K562 (cell line): ENCODE results near the gene FBXO27. TPM values are rescaled to one million over a fixed set of nuclear protein-coding genes. Genes with fewer than 3 reads are reported as not detected.

Experiments used
- ATAC-seq: fragments of 200-7000 bp; cut with Tn5 transposase; 3 replicates; pipeline ENCODE4 v1.9.1; 2020; ENCODE audit warnings: moderate library complexity
- BruUV-seq: library from RNA; stranded (reverse); fragments of 400-500 nt; replicated peaks from 2 replicates; lab custom pipeline; 2021; lab: Mats Ljungman, UMichigan
- CTCF ChIA-PET: fragments of 300-600 bp; formaldehyde crosslinking; extraction: SDS; loops from one replicate; lab custom pipeline; 2021; ENCODE audit warnings: low intra/inter-chr PET ratio; lab: Yijun Ruan, JAX
- POLR2A ChIA-PET: fragments of 300-600, 350-650 bp; sonication (Branson Sonifier 250); formaldehyde crosslinking; extraction: SDS; loops from one replicate; lab custom pipeline; 2021; ENCODE audit warnings: antibody characterized with exemption, inconsistent platforms; lab: Yijun Ruan, JAX
- DNase-seq, 4 experiments: peaks; one replicate each; pipeline versions ENCODE4 v3.0.0 to v3.0.0-alpha.2; 2011 to 2018; ENCODE audit warnings: low spot score in 3 of 4, mixed read lengths in 3 of 4; ENCODE audit errors: extremely low read depth in 1 of 4
- FAIRE-seq: peaks from 2 replicates; lab custom pipeline; 2011; peaks lifted over from hg19 to GRCh38; lab: Jason Lieb, UNC
- H2AFZ ChIP-seq: 2 replicates; pipeline ENCODE4 v1.6.0; 2011; ENCODE audit warnings: low read depth, low read length, control low read depth, inconsistent platforms
- H3K27ac ChIP-seq: fragments of 200-600 bp; 3 replicates; pipeline ENCODE4 v1.8.0; 2011; ENCODE audit warnings: low read depth, mild to moderate bottlenecking, control low read depth, inconsistent platforms, low read length, moderate library complexity, mixed read lengths; ENCODE audit errors: extremely low read depth
- H3K27me3 ChIP-seq, 2 experiments: fragments of 300-600 bp in 1 of 2; 2 replicates in 1 of 2; 3 replicates in 1 of 2; pipeline versions ENCODE4 v1.6.0 to v1.8.0; 2011; ENCODE audit warnings: inconsistent platforms in 2 of 2, low read length in 2 of 2, mild to moderate bottlenecking in 1 of 2, mixed read lengths in 1 of 2, moderate library complexity in 1 of 2; ENCODE audit not compliant: control insufficient read depth in 2 of 2, insufficient read depth in 2 of 2
- H3K36me3 ChIP-seq: fragments of 300-600 bp; 3 replicates; pipeline ENCODE4 v1.8.0; 2011; ENCODE audit warnings: mild to moderate bottlenecking, low read length, inconsistent platforms; ENCODE audit not compliant: control insufficient read depth, insufficient read depth
- H3K4me1 ChIP-seq, 2 experiments: fragments of 200-600 bp in 1 of 2; replicated peaks in 1 of 2; 2 replicates in 1 of 2; 3 replicates in 1 of 2; pipeline versions ENCODE4 v1.5.1 to v1.8.0; 2011; ENCODE audit warnings: inconsistent platforms in 2 of 2, low read length in 2 of 2, mild to moderate bottlenecking in 1 of 2, mixed read lengths in 1 of 2, moderate library complexity in 1 of 2; ENCODE audit not compliant: control insufficient read depth in 2 of 2, insufficient read depth in 2 of 2
- H3K4me2 ChIP-seq: 2 replicates; pipeline ENCODE4 v1.6.1; 2011; ENCODE audit warnings: low read length, control low read depth, inconsistent platforms, mixed read lengths; ENCODE audit not compliant: insufficient read depth
- H3K4me3 ChIP-seq: fragments of 200-600 bp; sonication (generic), shearing (Covaris generic); 2 replicates; pipeline ENCODE4 v1.5.1; 2016; ENCODE audit warnings: control low read depth, inconsistent platforms
- H3K79me2 ChIP-seq: fragments of 200-600 bp; 3 replicates; pipeline ENCODE4 v1.8.0; 2011; ENCODE audit warnings: low read length, inconsistent platforms; ENCODE audit not compliant: control insufficient read depth, insufficient read depth
- H3K9ac ChIP-seq, 2 experiments: 2 replicates each; pipeline versions ENCODE4 v1.6.0 to v1.6.1; 2011; ENCODE audit warnings: low read depth in 2 of 2, low read length in 2 of 2, control low read depth in 1 of 2, inconsistent platforms in 1 of 2, mild to moderate bottlenecking in 1 of 2, mixed read lengths in 1 of 2; ENCODE audit not compliant: insufficient read depth in 1 of 2
- H3K9me1 ChIP-seq: one replicate; pipeline ENCODE4 v1.6.0; 2011; ENCODE audit warnings: inconsistent platforms, mild to moderate bottlenecking, low read length, moderate library complexity; ENCODE audit not compliant: control insufficient read depth, insufficient read depth
- H3K9me3 ChIP-seq: replicated peaks from 2 replicates; pipeline ENCODE4 v1.5.1; 2011; ENCODE audit warnings: low read depth, low read length, inconsistent platforms; ENCODE audit not compliant: control insufficient read depth, insufficient read depth
- H4K20me1 ChIP-seq: replicated peaks from 2 replicates; pipeline ENCODE4 v1.6.1; 2011; ENCODE audit warnings: low read length, inconsistent platforms, mixed read lengths; ENCODE audit not compliant: control insufficient read depth, insufficient read depth
- FOXA3 ChIP-seq, 2 experiments: fragments of 450-650 bp in 1 of 2; sonication (generic) in 1 of 2; formaldehyde crosslinking; IDR thresholded peaks in 1 of 2; conservative IDR thresholded peaks in 1 of 2; 2 replicates each; pipeline versions ENCODE4 v1.4.0 to v1.8.0; 2020 to 2022; ENCODE audit warnings: mild to moderate bottlenecking in 2 of 2, missing genetic modification reagents in 1 of 2
- FOXJ2 ChIP-seq: fragments of 200-800 bp; sonication (Bioruptor generic); IDR thresholded peaks from 2 replicates; pipeline ENCODE4 v1.6.1; 2016; ENCODE audit warnings: missing genetic modification characterization, missing compliant biosample characterization
- KDM5B ChIP-seq: fragments of 200-600 bp; sonication (generic); IDR thresholded peaks from 2 replicates; pipeline ENCODE4 v1.6.1; 2012; ENCODE audit warnings: low read depth, mild to moderate bottlenecking, moderate library complexity, low read length, control low read depth, inconsistent platforms; ENCODE audit not compliant: insufficient replicate concordance
- TAF1 ChIP-seq: IDR thresholded peaks from 2 replicates; pipeline ENCODE4 v1.6.1; 2011; ENCODE audit warnings: mild to moderate bottlenecking, low read length, moderate library complexity; ENCODE audit not compliant: insufficient read depth, control insufficient read depth, severe bottlenecking; ENCODE audit errors: extremely low read depth
- TEAD4 ChIP-seq, 2 experiments: sonication (generic) in 1 of 2; formaldehyde crosslinking in 1 of 2; IDR thresholded peaks; 2 replicates each; pipeline versions ENCODE4 v1.6.1 to v1.8.0; 2012 to 2022; ENCODE audit warnings: borderline replicate concordance in 1 of 2, inconsistent platforms in 1 of 2, low read length in 1 of 2, mild to moderate bottlenecking in 1 of 2, missing genetic modification reagents in 1 of 2
- YY1 ChIP-seq, 3 experiments: IDR thresholded peaks; 2 replicates each; pipeline ENCODE4 v1.6.1; 2011; ENCODE audit warnings: low read length in 2 of 3, mild to moderate bottlenecking in 2 of 3, moderate library complexity in 2 of 3, borderline replicate concordance in 1 of 3, control low read depth in 1 of 3, low read depth in 1 of 3; ENCODE audit not compliant: insufficient read depth in 3 of 3, insufficient replicate concordance in 2 of 3, control insufficient read depth in 1 of 3, insufficient read length in 1 of 3; ENCODE audit errors: extremely low read depth in 1 of 3
- WGBS: fragments of 100-300 bp; shearing (Covaris generic); methylation state at CpG from one replicate; pipeline ENCODE4 v1.1.6; 2016; ENCODE audit warnings: low coverage, mixed read lengths; ENCODE audit not compliant: insufficient coverage; ENCODE audit errors: missing lambda C conversion rate; 5-methylcytosine and 5-hydroxymethylcytosine counted together
- in situ Hi-C: fragments of 300-500 bp; cut with MboI; formaldehyde crosslinking; loops from 4 replicates; pipeline ENCODE4 v1.15.0; 2018; ENCODE audit warnings: inconsistent platforms, mixed read lengths
- intact Hi-C: fragments of 100-400 bp; cut with micrococcal nuclease; formaldehyde crosslinking; loops from 2 replicates; pipeline ENCODE4 v1.14.2; 2022
- polyA plus RNA-seq, 8 experiments: library from polyadenylated mRNA; depleted of rRNA in 4 of 8; stranded (reverse) in 5 of 8; unstranded in 3 of 8; fragments of >200 nt; fragmentation: Nextera tagmentation in 2 of 8; fragmentation: Illumina TruSeq in 1 of 8; extraction: Ambion mirVana in 2 of 8; extraction: Trizol in 1 of 8; gene quantifications; 2 replicates each; pipeline versions ENCODE4 v1.2.1 to v1.2.3, GENCODE V29; 2011 to 2014; ENCODE audit warnings: inconsistent platforms in 1 of 8, missing spikeins in 1 of 8
- total RNA-seq, 7 experiments: library from RNA; depleted of rRNA in 6 of 7; stranded (reverse); fragments of >200 nt in 6 of 7; fragmentation: Illumina TruSeq in 2 of 7; extraction: Trizol in 2 of 7; gene quantifications; 2 replicates each; pipeline versions ENCODE4 v1.2.1 to v1.2.3, GENCODE V29; 2011 to 2021; ENCODE audit warnings: low replicate concordance in 1 of 7
- TF ChIP-seq, protein P1 (sequence below): IDR thresholded peaks from 3 replicates; pipeline ENCODE4 v1.6.1; 2011; ENCODE audit warnings: borderline replicate concordance, mild to moderate bottlenecking, moderate library complexity; ENCODE audit not compliant: insufficient read length; ENCODE audit errors: extremely low read depth
- TF ChIP-seq, protein P2 (sequence below): fragments of 450-650 bp; IDR thresholded peaks from 2 replicates; pipeline ENCODE4 v1.7.1; 2018; ENCODE audit warnings: mild to moderate bottlenecking, low read depth; ENCODE audit not compliant: partially characterized antibody

The FBXO27 gene
- total and polyA plus RNA-seq, 9 of the 15 experiments (the other 6 are each of a cell fraction or from before 2014, with no cell fraction given): 1.8 to 11.0 (median 6.3) TPM

DNA sequence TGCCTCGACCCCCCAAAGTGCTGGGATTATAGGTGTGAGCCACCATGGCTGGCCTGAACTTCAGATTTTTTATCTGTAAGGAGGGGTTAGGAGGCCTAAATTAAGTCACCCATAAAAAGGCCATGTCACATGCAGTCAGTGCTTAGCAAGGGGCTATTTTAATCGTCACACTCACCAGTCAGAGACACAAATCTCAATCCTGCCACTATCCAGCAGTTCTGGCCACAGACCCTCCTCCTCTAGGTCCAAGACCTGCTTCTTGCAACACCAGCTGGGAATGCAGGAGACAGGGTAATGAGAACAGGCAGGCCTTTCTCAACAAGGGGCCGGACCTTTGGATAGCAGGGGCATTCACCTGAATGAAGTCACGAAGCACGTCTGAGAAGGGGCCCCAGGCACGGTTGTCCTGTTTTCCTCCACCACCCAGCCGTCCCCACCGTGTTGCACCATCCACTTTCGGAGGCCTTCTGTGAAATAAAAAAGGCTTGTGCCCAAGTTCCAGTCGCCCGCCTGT lies 1.4 kb downstream of the FBXO27 start (continued):
- TF ChIP-seq KDM5B: peak; percentile 23
- TF ChIP-seq TEAD4 (IDR thresholded peaks at IDR 0.05; ENCODE audit: low read length): no peak
- no peak for TF ChIP-seq TEAD4 (CRISPR knock-in tag; IDR thresholded peaks at IDR 0.05; ENCODE audit: borderline replicate concordance)
- no peak for TF ChIP-seq TAF1
- peak in 1 of 3 experiments; percentile 21 for TF ChIP-seq YY1 (IDR thresholded peaks at IDR 0.05; ENCODE audit: borderline replicate concordance in 1 of 3, control insufficient read depth in 1 of 3, extremely low read depth in 1 of 3, insufficient read depth in 3 of 3, insufficient read length in 1 of 3, insufficient replicate concordance in 2 of 3, low read depth in 1 of 3, low read length in 2 of 3)
- TF ChIP-seq FOXJ2 (tag): no peak
- TF ChIP-seq FOXA3 (CRISPR knock-in tag; conservative IDR thresholded peaks at IDR 0.05 in 1 of 2, IDR thresholded peaks at IDR 0.05 in 1 of 2): 0 out of 4 replicates have a peak, but pooled peaks of 1 of the 2 experiments have one; percentile 20

DNA sequence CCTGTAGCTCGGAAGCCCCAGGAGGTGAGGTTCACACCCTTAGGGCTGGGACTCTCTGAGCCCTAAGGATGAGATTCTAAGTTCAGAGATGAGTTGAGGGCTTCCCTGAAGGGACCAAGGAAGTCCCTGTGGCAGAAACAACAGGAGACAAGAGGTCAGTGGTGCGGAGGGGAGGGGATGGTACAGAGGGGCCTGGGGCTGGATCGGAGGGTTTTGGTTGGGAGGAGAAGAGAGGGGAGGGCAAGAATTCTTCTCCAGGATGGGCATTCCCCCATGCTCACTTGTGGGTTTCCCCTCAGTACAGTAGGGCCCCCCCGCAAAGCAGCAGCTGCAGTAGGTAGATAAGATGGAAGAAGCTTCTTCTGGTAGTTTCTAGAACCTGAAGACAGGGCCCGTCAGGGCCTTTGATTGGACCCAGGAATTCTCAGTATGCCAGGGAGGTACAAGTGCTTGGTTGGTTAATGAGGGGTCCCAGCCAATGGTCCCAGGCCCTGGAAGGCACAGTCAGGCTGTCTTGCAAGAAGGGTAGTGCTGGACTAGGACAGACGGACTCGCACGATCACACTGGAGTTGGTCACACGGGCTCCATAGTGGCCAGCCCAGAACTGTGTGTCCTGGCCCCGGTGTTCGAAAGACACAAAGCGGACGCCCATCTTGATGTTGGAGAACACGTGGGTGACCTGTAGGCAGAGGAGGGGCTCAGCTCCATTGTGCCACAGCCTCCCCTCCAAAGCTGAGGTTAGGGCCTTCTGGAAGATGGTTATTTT lies 7.3 kb downstream of the FBXO27 start:
- Histone ChIP-seq H3K9me3 (0 out of 2 replicates have a peak, but pooled peaks cover 2% of the 10 kb centered on the region), H3K9ac (peak overlapping the region in 1 of 2 experiments; percentile 65; a peak in 2 of 4 replicates), H2AFZ (peak overlapping the region; percentile 69), H3K36me3 (no peaks in the 10 kb centered on the region), H3K4me1 (peaks cover 8 to 10% of the 10 kb centered on the region in 2 experiments; a peak in 3 of 5 replicates), H3K4me3 (no peak overlapping the region), H4K20me1 (no peaks in the 10 kb centered on the region), H3K9me1 (peaks cover 3% of the 10 kb centered on the region), H3K79me2 (no peaks in the 10 kb centered on the region), H3K27me3 (peaks cover 0 to 1% of the 10 kb centered on the region in 2 experiments; a peak in 1 of 5 replicates), H3K27ac (no peak overlapping the region), H3K4me2 (peak overlapping the region; percentile 24; the same call in 1 of the 2 replicates)
- ChIA-PET CTCF (no interaction called here), POLR2A (interaction anchor here (0.6 to 2.0 kb wide), 5 partner anchors 8 to 622 kb away, joined by 3 to 9 read pairs (median 4); partner anchors contain the start of gene FAM98C)
- FAIRE-seq (peak; percentile 67), ATAC-seq (peak; percentile 91), DNase-seq (peak; percentile 24 to 67 (median 42))
- intact Hi-C loops: no loop called here
- WGBS: 58% methylated on average over 14 of the region's 14 CpGs
- BruUV-seq: no TSS peak
- in situ Hi-C loops: no loop called here
- TF ChIP-seq, protein P1, sequence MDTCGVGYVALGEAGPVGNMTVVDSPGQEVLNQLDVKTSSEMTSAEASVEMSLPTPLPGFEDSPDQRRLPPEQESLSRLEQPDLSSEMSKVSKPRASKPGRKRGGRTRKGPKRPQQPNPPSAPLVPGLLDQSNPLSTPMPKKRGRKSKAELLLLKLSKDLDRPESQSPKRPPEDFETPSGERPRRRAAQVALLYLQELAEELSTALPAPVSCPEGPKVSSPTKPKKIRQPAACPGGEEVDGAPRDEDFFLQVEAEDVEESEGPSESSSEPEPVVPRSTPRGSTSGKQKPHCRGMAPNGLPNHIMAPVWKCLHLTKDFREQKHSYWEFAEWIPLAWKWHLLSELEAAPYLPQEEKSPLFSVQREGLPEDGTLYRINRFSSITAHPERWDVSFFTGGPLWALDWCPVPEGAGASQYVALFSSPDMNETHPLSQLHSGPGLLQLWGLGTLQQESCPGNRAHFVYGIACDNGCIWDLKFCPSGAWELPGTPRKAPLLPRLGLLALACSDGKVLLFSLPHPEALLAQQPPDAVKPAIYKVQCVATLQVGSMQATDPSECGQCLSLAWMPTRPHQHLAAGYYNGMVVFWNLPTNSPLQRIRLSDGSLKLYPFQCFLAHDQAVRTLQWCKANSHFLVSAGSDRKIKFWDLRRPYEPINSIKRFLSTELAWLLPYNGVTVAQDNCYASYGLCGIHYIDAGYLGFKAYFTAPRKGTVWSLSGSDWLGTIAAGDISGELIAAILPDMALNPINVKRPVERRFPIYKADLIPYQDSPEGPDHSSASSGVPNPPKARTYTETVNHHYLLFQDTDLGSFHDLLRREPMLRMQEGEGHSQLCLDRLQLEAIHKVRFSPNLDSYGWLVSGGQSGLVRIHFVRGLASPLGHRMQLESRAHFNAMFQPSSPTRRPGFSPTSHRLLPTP: no peak
- TF ChIP-seq, protein P2, sequence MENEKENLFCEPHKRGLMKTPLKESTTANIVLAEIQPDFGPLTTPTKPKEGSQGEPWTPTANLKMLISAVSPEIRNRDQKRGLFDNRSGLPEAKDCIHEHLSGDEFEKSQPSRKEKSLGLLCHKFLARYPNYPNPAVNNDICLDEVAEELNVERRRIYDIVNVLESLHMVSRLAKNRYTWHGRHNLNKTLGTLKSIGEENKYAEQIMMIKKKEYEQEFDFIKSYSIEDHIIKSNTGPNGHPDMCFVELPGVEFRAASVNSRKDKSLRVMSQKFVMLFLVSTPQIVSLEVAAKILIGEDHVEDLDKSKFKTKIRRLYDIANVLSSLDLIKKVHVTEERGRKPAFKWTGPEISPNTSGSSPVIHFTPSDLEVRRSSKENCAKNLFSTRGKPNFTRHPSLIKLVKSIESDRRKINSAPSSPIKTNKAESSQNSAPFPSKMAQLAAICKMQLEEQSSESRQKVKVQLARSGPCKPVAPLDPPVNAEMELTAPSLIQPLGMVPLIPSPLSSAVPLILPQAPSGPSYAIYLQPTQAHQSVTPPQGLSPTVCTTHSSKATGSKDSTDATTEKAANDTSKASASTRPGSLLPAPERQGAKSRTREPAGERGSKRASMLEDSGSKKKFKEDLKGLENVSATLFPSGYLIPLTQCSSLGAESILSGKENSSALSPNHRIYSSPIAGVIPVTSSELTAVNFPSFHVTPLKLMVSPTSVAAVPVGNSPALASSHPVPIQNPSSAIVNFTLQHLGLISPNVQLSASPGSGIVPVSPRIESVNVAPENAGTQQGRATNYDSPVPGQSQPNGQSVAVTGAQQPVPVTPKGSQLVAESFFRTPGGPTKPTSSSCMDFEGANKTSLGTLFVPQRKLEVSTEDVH: no peak
